CD4-positive, alpha-beta T cell treated with Interleukin-2 at 100 ng/mL for 4 hours (primary cell): ENCODE data around the gene DHRS2.
"Not testable (repeated sequence)": the region's sequence is repeated elsewhere in the genome, so short reads cannot be mapped to it uniquely, and the experiment has no call there.

Source experiments
- DNase-seq: peaks from one replicate; pipeline ENCODE4 v3.0.0-alpha.2; 2020; ENCODE audit warnings: low spot score

DHRS2 gene, protein sequence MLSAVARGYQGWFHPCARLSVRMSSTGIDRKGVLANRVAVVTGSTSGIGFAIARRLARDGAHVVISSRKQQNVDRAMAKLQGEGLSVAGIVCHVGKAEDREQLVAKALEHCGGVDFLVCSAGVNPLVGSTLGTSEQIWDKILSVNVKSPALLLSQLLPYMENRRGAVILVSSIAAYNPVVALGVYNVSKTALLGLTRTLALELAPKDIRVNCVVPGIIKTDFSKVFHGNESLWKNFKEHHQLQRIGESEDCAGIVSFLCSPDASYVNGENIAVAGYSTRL

DNA sequence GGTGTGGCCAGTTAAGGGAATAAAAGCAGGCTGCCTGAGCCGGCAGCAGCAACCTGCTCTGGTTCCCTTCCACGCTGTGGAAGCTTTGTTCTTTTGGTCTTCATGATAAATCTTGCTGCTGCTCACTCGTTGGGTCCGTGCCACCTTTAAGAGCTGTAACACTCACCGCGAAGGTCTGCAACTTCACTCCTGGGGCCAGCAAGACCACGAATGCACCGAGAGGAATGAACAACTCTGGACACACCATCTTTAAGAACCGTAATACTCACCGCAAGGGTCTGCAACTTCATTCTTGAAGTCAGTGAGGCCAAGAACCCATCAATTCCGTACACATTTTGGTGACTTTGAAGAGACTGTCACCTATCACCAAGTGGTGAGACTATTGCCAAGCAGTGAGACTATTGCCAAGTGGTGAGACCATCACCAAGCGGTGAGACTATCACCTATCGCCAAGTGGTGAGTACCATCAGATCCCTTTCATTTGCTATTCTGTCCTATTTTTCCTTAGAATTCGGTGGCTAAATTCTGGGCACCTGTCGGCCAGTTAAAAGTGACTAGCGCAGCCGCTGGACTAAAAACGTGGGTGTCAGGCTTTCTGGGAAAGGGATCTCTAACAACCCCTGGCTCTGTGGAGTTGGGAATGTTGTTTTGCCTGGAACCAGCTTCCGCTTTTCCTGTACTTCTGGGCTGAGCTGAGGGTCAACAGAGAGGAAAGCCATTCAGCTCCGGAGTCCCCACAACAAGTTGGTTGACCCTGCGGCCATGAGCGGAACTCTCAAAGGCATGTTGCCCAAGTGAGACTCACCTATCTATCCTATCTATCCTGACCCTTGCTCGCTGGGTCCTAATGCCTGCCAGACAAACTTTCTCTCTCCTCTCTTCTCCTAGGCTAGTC, at the start of gene DHRS2:
Gene DHRS2, plus strand, starts transcription at position 48 of the 895 bp plus-strand sequence. CDS start 2,501 bp downstream, outside the sequence.
- no peak for DNase-seq

DNA sequence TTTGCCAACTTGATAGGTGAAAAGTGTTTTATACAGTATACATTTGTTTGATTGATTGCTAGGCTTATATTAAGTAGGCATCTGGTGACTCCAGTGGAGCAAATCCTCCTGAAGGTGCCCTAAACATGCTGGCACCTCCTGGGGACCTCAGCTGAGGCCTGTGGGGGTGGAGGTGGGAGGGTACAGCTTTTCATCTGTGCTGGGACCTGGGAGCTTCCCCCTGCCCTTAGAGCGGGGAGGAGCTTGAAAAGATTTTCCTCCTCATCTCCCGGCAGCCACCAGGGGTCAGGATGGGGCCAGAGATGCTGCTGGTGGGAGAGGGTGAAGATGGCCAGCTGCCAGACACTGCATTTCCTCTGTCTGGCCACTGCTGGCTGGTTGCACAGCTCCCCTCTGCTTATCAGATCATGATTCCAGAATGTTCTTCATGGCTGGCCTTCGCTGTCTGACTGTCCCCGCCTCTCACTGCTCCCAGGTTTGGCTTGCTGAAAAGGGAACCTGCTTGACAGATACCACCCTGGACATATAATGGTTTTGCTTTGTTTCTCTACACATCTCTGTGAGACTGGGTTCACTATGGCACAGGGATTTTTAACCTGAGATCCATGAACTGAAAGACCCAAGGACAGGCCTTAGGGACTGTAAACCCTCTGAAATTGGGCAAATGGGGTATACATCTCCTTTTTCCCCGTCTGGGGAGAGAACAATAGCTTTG, 47.1 kb upstream of the DHRS2 start:
- peak; percentile 78 for DNase-seq

DNA sequence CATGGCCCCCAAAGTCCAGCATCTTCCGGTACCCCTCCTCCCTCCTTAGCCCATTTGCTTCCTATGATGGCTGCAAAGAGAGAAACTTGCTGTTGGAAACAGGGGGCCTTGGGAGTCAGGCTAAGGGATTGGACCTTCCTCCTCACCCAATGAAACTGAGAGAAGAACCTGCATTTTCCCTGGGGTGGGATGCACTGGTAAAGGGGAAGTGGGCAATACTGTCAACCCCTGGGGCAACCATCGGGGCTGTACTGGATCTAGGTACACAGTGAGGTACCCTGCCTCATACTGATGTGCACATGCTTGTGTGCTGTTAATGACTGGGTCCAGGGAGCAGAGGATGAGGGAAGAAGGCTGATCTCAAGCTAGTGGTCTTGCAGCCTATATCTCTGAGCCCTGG, 46.6 kb upstream of the DHRS2 start:
- DNase-seq: no peak

DNA sequence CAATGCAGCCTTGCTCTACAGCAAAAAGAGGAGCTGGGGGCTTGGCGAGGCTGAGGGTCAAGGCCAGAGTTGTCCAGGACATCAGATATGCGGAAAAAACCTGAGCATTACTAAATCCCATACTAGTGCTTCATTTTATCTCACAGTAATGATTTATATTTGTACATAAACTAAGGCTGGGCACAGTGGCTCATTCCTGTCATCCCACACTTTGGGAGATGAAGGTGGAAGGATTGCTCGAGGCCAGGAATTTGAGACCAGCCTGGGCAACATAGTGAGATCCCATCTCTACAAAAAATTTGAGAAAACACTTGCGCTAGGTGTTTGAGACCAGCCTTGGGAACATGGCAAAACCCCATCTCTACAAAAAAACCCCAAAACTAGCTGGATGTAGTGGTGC, 46.0 kb upstream of the DHRS2 start:
- no peak for DNase-seq

DNA sequence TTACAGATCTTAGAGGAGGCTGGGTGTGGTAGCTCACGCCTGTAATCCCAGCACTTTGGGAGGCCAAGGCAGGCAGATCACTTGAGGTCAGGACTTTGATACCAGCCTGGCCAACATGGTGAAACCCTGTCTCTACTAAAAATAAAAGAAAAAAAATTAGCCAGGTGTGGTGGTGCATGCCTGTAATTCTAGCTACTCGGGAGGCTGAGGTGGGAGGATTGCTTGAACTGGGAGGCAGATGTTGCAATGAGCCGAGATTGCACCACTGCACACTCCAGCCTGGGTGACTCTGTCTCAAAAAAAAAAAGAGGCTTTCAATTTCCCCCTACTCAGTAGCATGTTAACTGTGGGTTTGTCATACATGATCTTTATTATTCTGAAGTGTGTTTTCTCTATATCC, 42.0 kb upstream of the DHRS2 start:
- not testable (repeated sequence) for DNase-seq

DNA sequence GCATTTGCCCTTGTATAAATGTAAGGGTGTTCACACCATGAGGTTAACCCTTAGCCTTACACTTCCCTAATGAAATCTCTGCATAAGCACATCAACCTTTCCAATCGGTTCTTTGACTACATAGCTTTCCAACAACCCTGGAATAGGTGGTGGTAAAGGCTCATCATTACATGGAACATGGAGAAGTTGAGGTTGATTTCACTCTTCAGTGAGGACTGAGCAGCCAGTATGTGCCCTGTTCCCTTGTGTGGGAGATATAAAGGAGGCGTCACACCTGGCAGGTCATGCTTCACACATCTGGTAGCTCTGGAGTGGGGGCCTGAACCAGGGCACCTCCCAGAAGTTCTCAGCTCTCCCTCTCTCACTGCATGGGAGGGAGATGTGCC, 35.8 kb upstream of the DHRS2 start:
- DNase-seq: no peak

DNA sequence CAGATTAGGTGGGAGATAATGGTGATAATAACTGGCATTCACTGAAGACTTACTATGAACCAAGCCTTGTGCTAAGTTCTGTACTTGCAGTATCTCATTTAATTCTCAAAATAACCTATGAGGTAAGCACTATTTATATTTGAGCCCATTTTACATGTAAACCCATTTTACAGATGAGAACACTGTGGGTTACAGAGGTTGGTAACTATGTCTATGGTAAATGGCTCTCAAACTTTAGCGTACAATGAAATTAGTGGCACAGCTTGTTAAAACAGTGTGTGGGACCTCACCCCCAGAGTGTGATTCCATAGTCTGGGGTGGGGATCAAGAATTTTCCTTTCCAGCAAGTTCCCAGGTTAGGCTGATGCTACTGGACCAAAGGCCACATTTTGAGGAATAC, 35.4 kb upstream of the DHRS2 start:
- DNase-seq: no peak

DNA sequence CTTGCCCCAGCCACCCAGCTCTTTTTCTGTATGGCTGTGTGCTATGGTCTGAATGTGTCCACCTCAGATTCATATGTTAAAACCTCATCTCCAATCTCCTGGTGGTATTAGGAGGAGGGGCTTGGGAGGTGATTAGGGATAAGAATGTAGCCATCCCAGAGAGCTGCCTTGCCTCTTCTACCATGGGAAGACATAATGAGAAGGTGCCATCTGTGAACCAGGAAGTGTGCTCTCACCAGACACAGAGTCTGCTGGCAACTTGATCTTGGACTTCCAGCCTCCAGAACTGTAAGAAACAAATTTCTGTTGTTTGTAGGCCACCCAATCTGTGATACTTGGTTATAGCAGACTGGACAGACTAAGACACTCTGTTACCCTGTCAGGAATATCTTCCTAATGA, 34.7 kb upstream of the DHRS2 start:
- DNase-seq: no peak

DNA sequence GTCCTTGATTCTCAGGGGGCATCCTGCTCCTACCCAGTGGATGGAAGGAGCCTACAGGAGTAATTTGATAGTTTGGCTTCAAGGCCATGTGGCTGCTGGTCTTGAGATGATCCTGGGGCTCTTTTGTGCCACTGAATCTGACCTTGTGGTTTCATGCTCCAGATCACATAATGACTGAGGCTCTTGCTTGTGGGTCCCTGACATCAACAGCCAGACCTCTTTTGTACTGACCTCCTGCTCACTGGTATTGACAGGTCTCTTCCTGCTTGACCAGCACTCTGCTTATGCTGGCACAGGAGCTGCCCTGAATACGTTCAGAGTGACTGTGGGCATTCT, 34.4 kb upstream of the DHRS2 start:
- no peak for DNase-seq

DNA sequence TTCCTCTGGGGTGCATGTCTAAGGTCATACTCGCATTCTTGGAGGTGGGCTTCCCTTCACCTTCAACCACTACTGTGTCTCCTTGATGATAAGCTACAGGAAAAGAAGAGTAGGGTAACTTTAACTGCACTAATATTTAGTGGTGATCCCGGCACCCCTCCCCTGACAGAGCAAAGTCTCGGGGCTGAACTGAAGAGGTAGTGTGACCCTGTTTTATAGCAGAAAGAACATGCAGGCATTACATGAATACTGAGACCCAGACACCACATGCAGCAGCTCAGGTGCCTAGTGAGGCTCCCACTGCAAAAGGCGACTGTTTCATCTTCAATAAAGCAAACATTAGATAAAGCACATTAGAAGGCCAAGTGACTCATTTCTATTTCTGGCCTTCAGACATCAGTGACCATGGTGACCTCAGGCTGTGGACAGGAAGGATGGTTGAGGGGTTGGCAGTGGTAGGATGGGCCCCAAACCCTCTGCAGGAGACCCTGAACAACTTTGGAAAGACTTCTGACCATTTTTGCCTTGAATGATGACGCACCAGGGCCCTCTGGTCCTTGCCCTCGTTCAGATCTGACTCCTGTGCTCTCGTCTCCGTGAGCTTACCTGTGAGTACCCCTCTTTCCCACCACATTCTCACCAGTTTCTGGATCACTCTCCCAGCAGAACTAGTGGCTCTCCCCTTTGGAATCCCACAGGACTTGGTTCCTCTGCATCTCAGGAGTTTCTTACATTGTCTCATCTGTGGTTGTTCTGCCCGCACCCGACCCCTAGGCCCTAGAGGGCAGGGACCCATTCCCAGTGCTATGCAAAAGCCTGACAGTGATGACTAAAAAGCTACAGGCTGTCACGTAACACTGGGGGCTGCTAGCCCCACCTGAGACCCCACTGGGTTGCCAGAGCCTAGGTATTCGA, 33.7 kb upstream of the DHRS2 start:
- DNase-seq: no peak

DNA sequence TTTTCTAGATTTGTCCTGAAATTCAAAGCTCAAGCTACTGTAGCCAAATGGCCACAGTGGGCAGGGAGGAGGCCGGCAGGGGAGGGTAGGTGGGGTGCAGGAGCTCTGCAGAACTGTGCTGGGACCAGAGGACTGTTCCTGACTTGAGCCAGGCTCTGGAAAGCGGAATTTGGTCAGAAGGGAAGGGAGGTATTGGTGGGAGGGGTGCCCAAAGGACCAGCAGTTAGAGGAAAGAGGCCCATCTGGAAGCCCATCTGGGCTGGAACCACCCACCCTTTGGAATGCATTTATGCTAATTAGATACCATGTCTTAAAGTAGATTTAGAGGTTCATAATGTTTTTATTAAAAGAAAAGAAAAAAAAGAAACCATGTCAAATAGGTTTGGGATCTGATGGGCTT, 33.1 kb upstream of the DHRS2 start:
- no peak for DNase-seq

DNA sequence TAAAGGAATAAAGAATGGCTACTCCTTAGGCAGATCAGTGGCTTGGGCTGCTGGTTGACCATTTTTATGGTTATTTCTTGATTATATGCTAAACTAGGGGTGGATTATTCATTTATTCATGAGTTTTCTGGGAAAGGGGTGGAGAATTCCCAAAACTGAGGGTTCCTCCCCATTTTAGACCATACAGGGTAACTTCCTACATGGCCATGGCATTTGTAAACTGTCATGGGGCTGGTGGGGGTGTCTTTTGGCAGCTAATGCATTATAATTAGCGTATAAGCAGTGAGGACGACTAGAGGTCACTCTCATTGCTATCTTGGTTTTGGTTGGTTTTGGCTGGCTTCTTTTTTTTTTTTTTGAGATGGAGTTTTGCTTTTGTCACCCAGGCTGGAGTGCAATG, 32.0 kb upstream of the DHRS2 start:
- no peak for DNase-seq

DNA sequence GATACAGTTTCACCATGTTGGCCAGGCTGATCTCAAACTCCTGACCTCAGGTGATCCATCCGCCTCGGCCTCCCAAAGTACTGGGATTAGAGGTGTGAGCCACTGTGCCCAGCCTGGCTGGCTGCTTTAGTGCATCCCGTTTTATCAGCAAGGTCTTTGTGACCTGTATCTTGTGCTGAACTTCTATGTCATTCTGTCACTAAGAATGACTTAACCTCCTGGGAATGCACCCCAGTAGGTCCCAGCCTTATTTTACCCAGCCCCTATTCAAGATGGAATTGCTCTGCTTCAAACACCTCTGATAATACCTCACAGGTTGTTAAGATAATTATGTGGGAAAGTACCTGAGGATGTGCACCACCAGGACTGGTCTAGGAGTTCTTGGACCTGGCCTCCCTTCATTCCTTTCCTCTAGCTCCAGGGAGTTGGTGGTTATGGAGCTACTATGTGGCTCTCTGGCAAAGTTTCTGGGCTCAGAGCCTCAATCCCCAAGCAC, 31.4 kb upstream of the DHRS2 start:
- DNase-seq: no peak

DNA sequence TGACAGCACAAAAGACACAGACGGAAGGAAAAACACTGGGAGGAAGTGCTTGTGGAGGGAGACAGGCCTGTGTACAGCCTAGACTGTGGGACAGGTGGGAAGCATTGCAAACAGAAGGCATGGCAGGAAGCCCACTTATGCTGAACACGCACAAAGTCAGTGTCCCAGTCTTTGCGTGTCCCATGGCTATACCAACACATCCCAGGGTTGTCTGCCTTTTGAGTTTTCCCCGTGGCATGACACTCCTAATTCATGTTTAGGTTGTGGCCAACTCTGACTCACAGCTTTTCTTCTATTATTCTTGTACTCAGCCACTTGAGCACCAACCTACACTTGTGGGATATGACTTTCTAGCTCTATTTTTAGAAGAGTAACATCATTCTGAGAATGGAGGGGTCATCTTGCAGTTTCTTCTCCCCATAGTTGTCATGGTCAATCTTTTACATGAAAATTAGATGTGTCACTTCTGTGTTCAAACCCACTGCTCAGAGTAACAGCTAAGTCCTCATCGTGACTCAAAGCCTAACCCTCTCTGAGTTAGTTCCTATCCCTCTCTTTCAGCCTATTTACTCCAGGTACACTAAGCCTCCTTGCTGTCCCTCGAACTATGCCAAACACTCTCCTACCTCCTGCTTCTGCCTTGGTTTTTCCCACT, 30.1 kb upstream of the DHRS2 start:
- DNase-seq: no peak

DNA sequence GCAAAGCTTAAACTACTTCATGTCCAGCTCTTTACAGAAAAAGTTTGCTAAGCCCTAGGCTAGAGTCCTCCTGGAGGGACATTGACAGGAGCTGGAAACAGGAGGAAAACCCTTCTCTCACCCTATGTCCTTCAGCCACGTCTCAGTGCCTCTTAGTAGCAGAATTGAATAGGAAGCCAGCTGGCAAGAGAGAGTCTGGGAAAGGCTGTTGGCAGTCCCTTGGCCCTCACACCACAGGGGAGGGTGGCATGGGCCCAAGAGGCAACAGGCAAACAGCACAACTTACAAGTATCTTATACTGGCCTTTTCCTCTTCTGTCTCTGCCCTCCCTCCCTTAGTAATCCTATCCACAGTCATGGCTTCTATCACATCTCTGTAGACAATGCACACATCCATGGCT, 27.7 kb upstream of the DHRS2 start:
- DNase-seq: no peak

DNA sequence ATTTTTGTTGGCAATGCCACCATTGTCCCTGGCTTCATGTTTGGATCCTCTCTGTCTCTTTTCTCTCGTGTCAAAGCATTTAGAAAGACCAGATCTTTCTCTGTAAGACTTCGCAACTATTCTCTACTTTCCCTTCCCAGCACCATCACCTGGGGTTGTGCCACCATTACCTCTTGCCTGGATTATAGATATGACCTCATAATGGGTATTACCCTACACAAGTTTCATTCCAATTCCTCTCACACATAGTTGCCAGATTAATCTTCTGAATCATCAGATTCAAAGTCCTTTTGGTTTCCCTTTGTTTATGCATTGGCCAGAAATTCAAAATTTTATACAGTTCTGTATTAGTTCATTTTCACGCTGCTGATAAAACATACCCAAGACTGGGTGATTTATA, 27.2 kb upstream of the DHRS2 start:
- no peak for DNase-seq

DNA sequence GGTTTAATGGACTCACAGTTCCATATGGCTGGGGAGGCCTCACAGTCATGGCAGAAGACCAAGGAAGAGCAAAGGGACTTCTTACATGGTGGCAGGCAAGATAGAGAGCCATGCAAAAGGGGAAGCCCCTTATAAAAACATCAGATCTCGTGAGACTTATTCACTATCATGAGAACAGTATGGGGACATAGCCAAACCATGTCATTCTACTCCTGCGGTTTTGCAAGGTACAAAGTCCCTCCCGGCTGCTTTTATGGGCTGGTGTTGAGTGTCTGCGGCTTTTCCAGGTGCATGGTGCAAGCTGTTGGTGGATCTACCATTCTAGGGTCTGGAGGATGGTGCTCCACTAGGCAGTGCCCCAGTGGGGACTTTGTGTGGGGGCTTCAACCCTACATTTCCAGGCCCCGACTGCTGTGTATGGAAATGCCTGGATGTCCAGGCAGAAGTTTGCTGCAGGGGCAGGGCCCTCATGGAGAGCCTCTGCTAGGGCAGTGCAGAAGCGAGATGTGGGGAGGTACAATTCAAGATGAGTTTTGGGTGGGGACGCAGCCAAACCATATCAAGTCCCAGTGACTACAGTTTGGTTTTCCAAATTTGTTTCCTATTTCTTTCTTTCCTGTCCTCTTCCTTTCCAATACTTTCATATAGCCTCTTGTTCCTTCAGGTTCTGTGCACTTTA, 26.6 kb upstream of the DHRS2 start:
- not testable (repeated sequence) for DNase-seq

DNA sequence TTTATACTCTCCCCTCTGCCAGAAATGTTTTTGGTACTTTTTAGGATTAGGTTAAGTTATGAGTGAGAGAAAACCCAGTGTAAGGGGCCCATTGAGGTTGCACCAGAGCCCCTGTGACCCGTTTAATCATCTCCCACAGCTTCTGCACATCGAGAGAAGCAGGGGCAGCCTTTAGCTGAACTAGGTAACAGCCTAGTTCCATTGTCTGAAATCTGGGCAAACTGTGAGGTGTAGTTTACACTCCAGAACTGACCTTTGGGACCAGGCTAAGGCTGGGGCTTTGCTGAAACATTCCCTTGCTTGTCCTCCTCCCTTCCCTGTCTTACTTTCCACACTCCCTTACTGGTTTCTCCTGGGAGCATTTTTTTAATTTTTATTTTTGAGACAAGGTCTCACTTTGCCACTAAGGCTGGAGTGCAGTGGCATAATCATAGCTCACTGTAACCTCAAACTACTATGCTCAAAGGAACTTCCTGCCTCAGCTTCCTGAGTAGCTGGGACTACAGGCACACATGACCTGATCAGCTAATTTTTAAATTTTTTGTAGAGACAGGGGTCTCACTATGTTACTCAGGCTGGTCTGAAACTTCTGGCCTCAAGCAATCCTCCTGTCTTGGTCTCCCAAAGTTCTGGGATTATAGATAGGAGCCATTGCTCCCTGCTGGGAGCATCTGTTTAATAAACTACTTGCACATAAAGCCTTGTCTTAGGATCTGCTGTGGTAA, 25.9 kb upstream of the DHRS2 start:
- peak; percentile 36 for DNase-seq

DNA sequence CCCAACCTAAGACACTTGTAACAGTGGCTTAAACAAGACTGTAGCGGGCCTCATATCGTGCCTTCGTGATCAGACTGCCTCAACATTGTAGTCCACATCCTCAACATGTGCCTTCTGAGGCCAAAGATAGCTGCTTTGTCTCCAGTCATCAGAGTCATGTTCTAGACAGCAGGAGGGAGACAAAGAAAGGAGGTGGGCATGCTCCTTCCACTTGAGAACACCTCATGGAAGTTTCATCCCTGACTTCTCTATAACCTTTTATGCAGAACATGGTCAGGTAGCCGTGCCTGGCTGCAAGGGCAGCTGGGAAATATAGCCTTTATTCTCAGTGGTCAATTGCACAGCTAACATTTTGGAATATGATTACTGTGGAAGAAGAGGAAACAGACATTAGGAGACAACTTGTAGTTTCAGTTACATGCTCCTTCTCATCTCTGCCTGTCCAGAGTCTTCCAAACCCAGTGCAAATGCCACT, 25.3 kb upstream of the DHRS2 start:
- no peak for DNase-seq

DNA sequence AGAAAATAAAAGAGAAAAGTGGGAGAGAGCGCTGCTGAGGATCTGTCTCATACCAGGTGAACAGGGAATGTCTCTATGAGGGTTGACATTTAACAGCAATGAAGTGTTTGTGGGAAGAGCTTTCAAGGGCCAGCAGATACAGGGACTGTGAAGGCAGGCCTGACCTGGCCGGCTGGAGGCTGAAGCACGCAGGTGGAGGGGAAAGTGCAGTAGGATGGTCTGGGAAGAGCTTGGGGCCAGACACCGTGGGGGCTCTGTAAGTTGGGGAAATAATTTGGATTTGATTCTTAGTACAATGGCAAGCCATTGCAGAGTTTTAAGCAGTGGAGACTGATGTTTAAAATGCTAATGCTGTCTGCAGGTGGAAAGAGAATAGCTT, 23.8 kb upstream of the DHRS2 start:
- no peak for DNase-seq
